HFFc6 (cell line): Measurements from ENCODE around the gene OPN1LW. TPM values are rescaled to one million over a fixed set of nuclear protein-coding genes. Genes with fewer than 3 reads are reported as not detected.

Experiments used
- DNase-seq: peaks from one replicate; pipeline ENCODE4 v3.0.0-alpha.2; 2018
- H3K27ac Mint-ChIP-seq: 2 replicates; pipeline ENCODE4 v1.8.0; 2020; ENCODE audit warnings: mild to moderate bottlenecking, mixed read lengths
- H3K27me3 Mint-ChIP-seq: 2 replicates; pipeline ENCODE4 v1.8.0; 2021; ENCODE audit warnings: mild to moderate bottlenecking, moderate library complexity, mixed read lengths; ENCODE audit not compliant: insufficient read depth
- H3K36me3 Mint-ChIP-seq: 2 replicates; pipeline ENCODE4 v1.8.0; 2021; ENCODE audit warnings: low read depth, mixed read lengths
- H3K4me1 Mint-ChIP-seq: 2 replicates; pipeline ENCODE4 v1.8.0; 2020; ENCODE audit warnings: low read depth, mixed read lengths
- H3K4me3 Mint-ChIP-seq: 2 replicates; pipeline ENCODE4 v1.8.0; 2020; ENCODE audit warnings: mild to moderate bottlenecking, moderate library complexity, mixed read lengths
- H3K9me3 Mint-ChIP-seq: 2 replicates; pipeline ENCODE4 v1.8.0; 2020; ENCODE audit warnings: mild to moderate bottlenecking, mixed read lengths
- total RNA-seq, 6 experiments: library from RNA; stranded (reverse); fragmentation: NEBNext Ultra II Directional; extraction: Animal tissue kit (Norgen Biotek cat#: 25700); gene quantifications; 2 replicates in 1 of 6; 3 replicates in 5 of 6; pipeline ENCODE4 v1.2.3, GENCODE V29; 2021
- TF ChIP-seq, protein P1 (sequence below): fragments of 200-600 bp; sonication (generic); IDR thresholded peaks from 2 replicates; pipeline ENCODE4 v1.5.0; 2021; ENCODE audit warnings: antibody characterized with exemption, mild to moderate bottlenecking

The OPN1LW gene
- total RNA-seq, 6 experiments from 2014 or later: not detected

DNA sequence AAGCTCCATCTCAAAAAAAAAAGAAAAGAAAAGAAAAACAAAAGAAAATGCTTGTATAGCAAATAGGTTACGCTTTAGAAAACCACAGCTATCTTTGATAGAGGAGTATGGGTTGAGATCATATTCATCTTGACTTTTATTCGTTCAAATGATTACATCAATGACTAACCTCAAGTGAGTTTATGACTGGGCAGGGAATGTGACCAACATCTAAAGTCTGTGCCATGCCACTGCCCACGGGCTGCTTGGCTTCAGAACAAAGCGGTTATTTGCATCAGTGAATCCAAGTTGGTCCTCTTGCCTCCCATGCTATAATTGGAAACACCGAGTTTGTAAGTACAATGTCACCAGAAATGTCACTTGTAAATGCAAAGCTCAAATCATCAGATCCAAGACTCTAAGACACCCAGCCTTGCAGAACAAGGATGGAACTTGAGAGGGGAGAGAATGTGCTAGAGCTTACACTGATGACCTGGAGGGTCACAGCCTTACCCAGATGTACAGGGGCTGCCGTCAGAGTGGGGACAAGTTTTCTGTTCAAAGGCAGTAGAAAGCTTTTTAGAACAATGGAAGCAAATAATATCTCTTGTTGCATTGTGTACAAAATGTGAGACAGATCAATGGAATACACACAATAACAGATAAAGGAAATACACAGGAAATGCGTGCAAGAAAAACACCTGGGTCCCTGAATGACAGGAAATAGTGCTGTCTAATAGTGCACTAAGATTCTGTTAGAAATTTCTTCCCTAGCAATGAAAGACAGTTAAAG is 8.4 kb upstream of the OPN1LW start:
- no peak for DNase-seq
- no peaks in the 10 kb centered on the region for H3K9me3 Mint-ChIP-seq
- no peaks in the 10 kb centered on the region for H3K36me3 Mint-ChIP-seq
- H3K4me3 Mint-ChIP-seq: no peak overlapping the region
- TF ChIP-seq, protein P1, sequence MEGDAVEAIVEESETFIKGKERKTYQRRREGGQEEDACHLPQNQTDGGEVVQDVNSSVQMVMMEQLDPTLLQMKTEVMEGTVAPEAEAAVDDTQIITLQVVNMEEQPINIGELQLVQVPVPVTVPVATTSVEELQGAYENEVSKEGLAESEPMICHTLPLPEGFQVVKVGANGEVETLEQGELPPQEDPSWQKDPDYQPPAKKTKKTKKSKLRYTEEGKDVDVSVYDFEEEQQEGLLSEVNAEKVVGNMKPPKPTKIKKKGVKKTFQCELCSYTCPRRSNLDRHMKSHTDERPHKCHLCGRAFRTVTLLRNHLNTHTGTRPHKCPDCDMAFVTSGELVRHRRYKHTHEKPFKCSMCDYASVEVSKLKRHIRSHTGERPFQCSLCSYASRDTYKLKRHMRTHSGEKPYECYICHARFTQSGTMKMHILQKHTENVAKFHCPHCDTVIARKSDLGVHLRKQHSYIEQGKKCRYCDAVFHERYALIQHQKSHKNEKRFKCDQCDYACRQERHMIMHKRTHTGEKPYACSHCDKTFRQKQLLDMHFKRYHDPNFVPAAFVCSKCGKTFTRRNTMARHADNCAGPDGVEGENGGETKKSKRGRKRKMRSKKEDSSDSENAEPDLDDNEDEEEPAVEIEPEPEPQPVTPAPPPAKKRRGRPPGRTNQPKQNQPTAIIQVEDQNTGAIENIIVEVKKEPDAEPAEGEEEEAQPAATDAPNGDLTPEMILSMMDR: no peak
- H3K27ac Mint-ChIP-seq: no peak overlapping the region
- peaks cover 23% of the 10 kb centered on the region for H3K27me3 Mint-ChIP-seq
- no peaks in the 10 kb centered on the region for H3K4me1 Mint-ChIP-seq

DNA sequence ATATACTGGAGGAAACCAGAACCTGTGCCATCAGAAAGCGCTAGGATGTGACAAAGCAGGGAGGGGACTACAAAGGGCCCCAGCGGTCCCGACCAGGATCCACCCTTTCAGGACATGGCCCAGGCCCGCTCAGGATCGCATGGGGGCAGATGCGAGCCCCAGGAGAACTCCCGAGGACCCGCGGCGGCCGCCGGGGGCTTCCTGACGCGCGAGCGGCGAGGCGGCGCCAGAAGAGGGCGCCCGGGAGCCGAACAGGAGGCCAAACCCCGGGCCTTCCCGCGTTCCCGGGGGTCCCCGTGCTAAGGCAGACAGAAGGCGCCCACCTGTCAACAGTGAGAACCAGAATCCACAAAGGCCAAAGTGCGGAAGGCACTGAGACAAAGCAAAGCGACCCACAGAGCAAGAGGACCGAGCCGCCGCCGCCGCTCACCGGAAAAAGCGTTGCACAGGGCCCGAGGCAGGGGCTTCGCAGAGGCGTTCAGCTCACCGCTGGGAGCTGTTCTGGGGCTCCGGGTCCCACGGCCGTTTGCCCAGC is 7.3 kb upstream of the OPN1LW start:
- H3K9me3 Mint-ChIP-seq: no peaks in the 10 kb centered on the region
- H3K27me3 Mint-ChIP-seq: peaks cover 24% of the 10 kb centered on the region
- H3K27ac Mint-ChIP-seq: no peak overlapping the region

DNA sequence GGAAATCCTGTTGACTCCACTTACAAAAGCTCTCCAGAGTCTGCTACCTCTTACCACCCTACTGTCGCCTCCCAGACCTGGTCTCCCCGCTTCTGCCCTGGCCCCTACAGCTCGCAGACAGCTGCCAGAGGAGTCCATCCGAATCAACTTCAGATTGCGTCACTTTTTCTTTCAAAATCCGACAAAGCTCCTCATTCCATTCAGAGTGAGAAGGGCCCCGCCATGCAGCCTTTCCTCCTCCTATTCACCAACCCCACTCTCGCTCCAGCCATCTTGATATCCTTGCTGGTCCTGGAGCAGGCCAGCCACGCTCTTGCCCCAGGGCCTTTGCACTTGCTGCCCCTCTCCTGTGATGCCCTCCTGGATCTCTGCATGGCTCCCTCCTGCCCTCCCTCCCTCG is 5.2 kb upstream of the OPN1LW start:
- H3K4me1 Mint-ChIP-seq: no peaks in the 10 kb centered on the region
- H3K36me3 Mint-ChIP-seq: no peaks in the 10 kb centered on the region
- DNase-seq: no peak
- no peak overlapping the region for H3K4me3 Mint-ChIP-seq
- TF ChIP-seq, protein P1: no peak
- no peaks in the 10 kb centered on the region for H3K9me3 Mint-ChIP-seq
- no peak overlapping the region for H3K27ac Mint-ChIP-seq
- H3K27me3 Mint-ChIP-seq: peaks cover 26% of the 10 kb centered on the region

More for the DNA sequence above, 7.3 kb upstream of the OPN1LW start:
- DNase-seq: no peak
- TF ChIP-seq, protein P1: peak; percentile 79
- Mint-ChIP-seq H3K4me1 (no peaks in the 10 kb centered on the region), H3K4me3 (peak overlapping the region; percentile 82), H3K36me3 (no peaks in the 10 kb centered on the region)

DNA sequence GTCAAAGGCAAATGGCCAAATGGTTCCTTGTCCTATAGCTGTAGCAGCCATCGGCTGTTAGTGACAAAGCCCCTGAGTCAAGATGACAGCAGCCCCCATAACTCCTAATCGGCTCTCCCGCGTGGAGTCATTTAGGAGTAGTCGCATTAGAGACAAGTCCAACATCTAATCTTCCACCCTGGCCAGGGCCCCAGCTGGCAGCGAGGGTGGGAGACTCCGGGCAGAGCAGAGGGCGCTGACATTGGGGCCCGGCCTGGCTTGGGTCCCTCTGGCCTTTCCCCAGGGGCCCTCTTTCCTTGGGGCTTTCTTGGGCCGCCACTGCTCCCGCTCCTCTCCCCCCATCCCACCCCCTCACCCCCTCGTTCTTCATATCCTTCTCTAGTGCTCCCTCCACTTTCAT is 3.8 kb upstream of the OPN1LW start:
- no peak for DNase-seq
- H3K4me1 Mint-ChIP-seq: no peaks in the 10 kb centered on the region
- TF ChIP-seq, protein P1: no peak
- H3K27ac Mint-ChIP-seq: no peak overlapping the region
- H3K36me3 Mint-ChIP-seq: no peaks in the 10 kb centered on the region
- H3K9me3 Mint-ChIP-seq: no peaks in the 10 kb centered on the region
- peaks cover 27% of the 10 kb centered on the region for H3K27me3 Mint-ChIP-seq
- H3K4me3 Mint-ChIP-seq: no peak overlapping the region

DNA sequence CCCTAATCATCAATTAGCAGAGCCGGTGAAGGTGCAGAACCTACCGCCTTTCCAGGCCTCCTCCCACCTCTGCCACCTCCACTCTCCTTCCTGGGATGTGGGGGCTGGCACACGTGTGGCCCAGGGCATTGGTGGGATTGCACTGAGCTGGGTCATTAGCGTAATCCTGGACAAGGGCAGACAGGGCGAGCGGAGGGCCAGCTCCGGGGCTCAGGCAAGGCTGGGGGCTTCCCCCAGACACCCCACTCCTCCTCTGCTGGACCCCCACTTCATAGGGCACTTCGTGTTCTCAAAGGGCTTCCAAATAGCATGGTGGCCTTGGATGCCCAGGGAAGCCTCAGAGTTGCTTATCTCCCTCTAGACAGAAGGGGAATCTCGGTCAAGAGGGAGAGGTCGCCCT is 3.3 kb upstream of the OPN1LW start:
- DNase-seq: no peak
- Mint-ChIP-seq H3K4me1 (no peaks in the 10 kb centered on the region), H3K36me3 (no peaks in the 10 kb centered on the region), H3K9me3 (no peaks in the 10 kb centered on the region), H3K4me3 (no peak overlapping the region), H3K27me3 (peaks cover 27% of the 10 kb centered on the region), H3K27ac (no peak overlapping the region)
- TF ChIP-seq, protein P1: no peak
